GM19468 (cell line): ENCODE data around the gene BCL2L12.

Source experiments
- ATAC-seq: cut with Tn5 transposase; IDR thresholded peaks from one replicate; pipeline ENCODE4 v1.9.1; 2021; ENCODE audit warnings: mild to moderate bottlenecking, moderate library complexity, moderate number of reproducible peaks; ENCODE audit not compliant: unreplicated experiment; ENCODE audit errors: extremely low read depth

Gene BCL2L12

GRCh38 chr19:49682274-49682673 lies 16.5 kb downstream of the BCL2L12 start:
- no peak for ATAC-seq

- ATAC-seq, result no peak
These were observed 18.1 kb downstream of the BCL2L12 start for GRCh38 chr19:49683814-49684250.

- ATAC-seq, result no peak
These were observed 18.7 kb downstream of the BCL2L12 start for GRCh38 chr19:49684251-49684982.

GRCh38 chr19:49684983-49685553 lies 19.3 kb downstream of the BCL2L12 start:
- no peak for ATAC-seq

GRCh38 chr19:49685845-49686332 lies 20.2 kb downstream of the BCL2L12 start:
- no peak for ATAC-seq

GRCh38 chr19:49686503-49687088 lies 20.9 kb downstream of the BCL2L12 start:
- no peak for ATAC-seq

- no peak for ATAC-seq
These were observed 21.4 kb downstream of the BCL2L12 start for GRCh38 chr19:49687150-49687549.

- ATAC-seq, result no peak
These were observed 22.0 kb downstream of the BCL2L12 start for GRCh38 chr19:49687566-49688316.

- no peak for ATAC-seq
These were observed 22.9 kb downstream of the BCL2L12 start for GRCh38 chr19:49688531-49689132.

GRCh38 chr19:49689133-49690078 lies 23.7 kb downstream of the BCL2L12 start, which contains the start of gene ADM5:
TSS of gene ADM5 (plus strand) at chr19:49689594. CDS start at chr19:49689838, 244 bp downstream.
- no peak for ATAC-seq

- ATAC-seq, result no peak
These were observed 24.4 kb downstream of the BCL2L12 start for GRCh38 chr19:49690079-49690655.

- no peak for ATAC-seq
These were observed 25.0 kb downstream of the BCL2L12 start, which contains the start of gene CPT1C for GRCh38 chr19:49690656-49691242. TSS of gene CPT1C (plus strand) at chr19:49691116. CDS start at chr19:49692253, 1,137 bp downstream.

GRCh38 chr19:49691243-49692146 lies 25.8 kb downstream of the BCL2L12 start:
- no peak for ATAC-seq

GRCh38 chr19:49692147-49692506 lies 26.4 kb downstream of the BCL2L12 start:
- ATAC-seq, result no peak

- ATAC-seq, result no peak
These were observed 30.4 kb downstream of the BCL2L12 start for GRCh38 chr19:49696115-49696514.

GRCh38 chr19:49696865-49697264 lies 31.1 kb downstream of the BCL2L12 start:
- ATAC-seq, result no peak

GRCh38 chr19:49699364-49699763 lies 33.6 kb downstream of the BCL2L12 start:
- ATAC-seq, result no peak
